GM12878 (cell line): ENCODE measurements around the gene PRR12. TPM values are rescaled to one million over a fixed set of nuclear protein-coding genes. Genes with fewer than 3 reads are reported as not detected.

Experiments used
- ATAC-seq: fragments of 200-7000 bp; cut with Tn5 transposase; 3 replicates; pipeline ENCODE4 v1.9.1; 2020; ENCODE audit warnings: mild to moderate bottlenecking, moderate library complexity
- BruUV-seq: library from RNA; stranded (reverse); fragments of 400-500 nt; replicated peaks from 2 replicates; lab custom pipeline; 2021; lab: Mats Ljungman, UMichigan
- CTCF ChIA-PET: fragments of 300-600 bp; sonication (Branson Sonifier 250); formaldehyde crosslinking; extraction: SDS; loops from one replicate; lab custom pipeline; 2021; ENCODE audit warnings: inconsistent platforms; lab: Yijun Ruan, JAX
- POLR2A ChIA-PET: fragments of 350-600 bp; formaldehyde crosslinking; extraction: SDS; loops from one replicate; lab custom pipeline; 2021; ENCODE audit warnings: inconsistent platforms; lab: Charles Lee
- RAD21 ChIA-PET: fragments of 300-600 bp; sonication (Branson Sonifier 250); formaldehyde crosslinking; loops from one replicate; lab custom pipeline; 2023; ENCODE audit warnings: antibody characterized with exemption; ENCODE audit not compliant: unreplicated experiment; lab: Charles Lee
- SMC1A ChIA-PET: fragments of 300-600 bp; sonication (Branson Sonifier 250); formaldehyde crosslinking; loops from one replicate; lab custom pipeline; 2023; ENCODE audit not compliant: unreplicated experiment, uncharacterized antibody; lab: Charles Lee
- DNase-seq: peaks from one replicate; pipeline ENCODE4 v3.0.0-alpha.2; 2011; ENCODE audit warnings: low read depth, low spot score
- FAIRE-seq: peaks from 3 replicates; lab custom pipeline; 2011; peaks lifted over from hg19 to GRCh38; lab: Jason Lieb, UNC
- H2AFZ ChIP-seq: 2 replicates; pipeline ENCODE4 v1.6.0; 2011; ENCODE audit warnings: low read depth, low read length, control low read depth; ENCODE audit not compliant: control insufficient read depth
- H3K27ac ChIP-seq: 2 replicates; pipeline ENCODE4 v1.5.1; 2011; ENCODE audit warnings: control low read depth; ENCODE audit not compliant: control insufficient read depth, insufficient read depth
- H3K27me3 ChIP-seq, 2 experiments: replicated peaks in 1 of 2; 2 replicates each; pipeline versions ENCODE4 v1.6.0 to v1.6.1; 2011; ENCODE audit warnings: low read length in 1 of 2; ENCODE audit not compliant: control insufficient read depth in 2 of 2, insufficient read depth in 2 of 2
- H3K36me3 ChIP-seq, 2 experiments: 2 replicates each; pipeline ENCODE4 v1.5.1; 2011; ENCODE audit warnings: low read length in 1 of 2; ENCODE audit not compliant: control insufficient read depth in 2 of 2, insufficient read depth in 2 of 2
- H3K4me1 ChIP-seq: 2 replicates; pipeline ENCODE4 v1.6.1; 2011; ENCODE audit warnings: mild to moderate bottlenecking, low read length, moderate library complexity, mixed read lengths; ENCODE audit not compliant: control insufficient read depth, insufficient read depth
- H3K4me2 ChIP-seq: 2 replicates; pipeline ENCODE4 v1.6.0; 2011; ENCODE audit warnings: control low read depth; ENCODE audit not compliant: control insufficient read depth, insufficient read depth
- H3K4me3 ChIP-seq: fragments of 200-600 bp; sonication (generic); 2 replicates; pipeline ENCODE4 v1.5.1; 2016
- H3K79me2 ChIP-seq: 2 replicates; pipeline ENCODE4 v1.6.0; 2011; ENCODE audit warnings: low read length; ENCODE audit not compliant: control insufficient read depth, insufficient read depth
- H3K9ac ChIP-seq: 2 replicates; pipeline ENCODE4 v1.8.0; 2011; ENCODE audit warnings: low read length, control low read depth, mixed read lengths; ENCODE audit not compliant: control insufficient read depth, insufficient read depth
- H3K9me3 ChIP-seq: replicated peaks from 3 replicates; pipeline ENCODE4 v1.5.1; 2011; ENCODE audit warnings: mild to moderate bottlenecking, low read length; ENCODE audit not compliant: control insufficient read depth, insufficient read depth
- H4K20me1 ChIP-seq: 2 replicates; pipeline ENCODE4 v1.6.0; 2011; ENCODE audit not compliant: control insufficient read depth, insufficient read depth
- BCL11A ChIP-seq: IDR thresholded peaks from 2 replicates; pipeline ENCODE4 v1.6.1; 2011; ENCODE audit warnings: low read depth, low read length
- BRCA1 ChIP-seq: IDR thresholded peaks from 2 replicates; pipeline ENCODE4 v1.6.1; 2011; ENCODE audit warnings: low read depth, low read length, improper control_type of control experiment
- CBX3 ChIP-seq: fragments of 200-600 bp; sonication (generic); IDR thresholded peaks from 2 replicates; pipeline ENCODE4 v1.6.1; 2016; ENCODE audit warnings: low read depth, borderline replicate concordance
- CREM ChIP-seq: IDR thresholded peaks from 2 replicates; pipeline ENCODE4 v1.6.1; 2014; ENCODE audit warnings: antibody characterized with exemption, low read depth
- ESRRA ChIP-seq: IDR thresholded peaks from 2 replicates; pipeline ENCODE4 v1.6.1; 2012; ENCODE audit warnings: mild to moderate bottlenecking, low read length, improper control_type of control experiment
- MYB ChIP-seq: fragments of 150-350 bp; IDR thresholded peaks from 2 replicates; pipeline ENCODE4 v1.6.1; 2014; ENCODE audit warnings: mild to moderate bottlenecking, low read depth, low read length, borderline replicate concordance
- PAX5 ChIP-seq: IDR thresholded peaks from 2 replicates; pipeline ENCODE4 v1.6.1; 2011; ENCODE audit warnings: low read depth, low read length, borderline replicate concordance
- POU2F2 ChIP-seq: IDR thresholded peaks from 3 replicates; pipeline ENCODE4 v1.6.1; 2011; ENCODE audit warnings: low read depth, mild to moderate bottlenecking, low read length, borderline replicate concordance
- RB1 ChIP-seq: fragments of 450-650 bp; formaldehyde crosslinking; IDR thresholded peaks from 2 replicates; pipeline ENCODE4 v1.6.1; 2017; ENCODE audit warnings: mild to moderate bottlenecking, borderline replicate concordance
- SPI1 ChIP-seq: IDR thresholded peaks from 2 replicates; pipeline ENCODE4 v1.6.1; 2011; ENCODE audit warnings: low read depth, mild to moderate bottlenecking, low read length, moderate library complexity, borderline replicate concordance; ENCODE audit not compliant: insufficient read depth
- TCF12 ChIP-seq: IDR thresholded peaks from 2 replicates; pipeline ENCODE4 v1.6.1; 2011; ENCODE audit warnings: low read depth, mild to moderate bottlenecking, low read length
- TCF3 ChIP-seq: IDR thresholded peaks from 2 replicates; pipeline ENCODE4 v1.6.1; 2012; ENCODE audit warnings: low read depth, mild to moderate bottlenecking, low read length, borderline replicate concordance; ENCODE audit not compliant: insufficient read depth
- WRNIP1 ChIP-seq: IDR thresholded peaks from 2 replicates; pipeline ENCODE4 v1.6.1; 2011; ENCODE audit warnings: low read depth, low read length, improper control_type of control experiment, borderline replicate concordance
- WGBS: methylation state at CpG from one replicate; pipeline ENCODE4 v1.1.6; 2016; ENCODE audit warnings: low lambda C conversion rate; ENCODE audit not compliant: insufficient replicate concordance, insufficient coverage; ENCODE audit errors: missing lambda C conversion rate; 5-methylcytosine and 5-hydroxymethylcytosine counted together
- in situ Hi-C: fragments of 300-500 bp; cut with MboI; formaldehyde crosslinking; loops from 9 replicates; pipeline ENCODE4 v1.14.3; 2018; ENCODE audit warnings: mixed read lengths
- intact Hi-C: fragments of 100-400 bp; cut with micrococcal nuclease; formaldehyde crosslinking; loops from one replicate; pipeline ENCODE4 v1.14.2; 2022; ENCODE audit not compliant: unreplicated experiment
- polyA plus RNA-seq, 11 experiments: library from polyadenylated mRNA; depleted of rRNA in 4 of 11; unstranded in 6 of 11; stranded (reverse) in 5 of 11; fragments of >200 nt; fragmentation: Nextera tagmentation in 4 of 11; fragmentation: Illumina TruSeq in 1 of 11; extraction: Ambion mirVana in 4 of 11; extraction: Trizol in 1 of 11; gene quantifications; 1 replicate in 1 of 11; 2 replicates in 10 of 11; pipeline versions ENCODE4 v1.2.1 to v1.2.3, GENCODE V29; 2011 to 2016; ENCODE audit warnings: inconsistent platforms in 2 of 11, missing spikeins in 2 of 11, low read depth in 1 of 11
- total RNA-seq, 4 experiments: library from RNA; depleted of rRNA in 3 of 4; stranded (reverse); fragments of >200 nt in 3 of 4; fragmentation: Illumina TruSeq in 1 of 4; extraction: Trizol in 1 of 4; gene quantifications; 2 replicates each; pipeline versions ENCODE4 v1.2.1 to v1.2.3, GENCODE V29; 2013 to 2021
- TF ChIP-seq, protein P1 (sequence below): fragments of 450-650 bp; IDR thresholded peaks from 2 replicates; pipeline ENCODE4 v1.6.1; 2016; ENCODE audit warnings: mild to moderate bottlenecking
- TF ChIP-seq, protein P2 (sequence below): fragments of 450-650 bp; formaldehyde crosslinking; IDR thresholded peaks from 2 replicates; pipeline ENCODE4 v1.5.0; 2022; ENCODE audit warnings: mild to moderate bottlenecking, missing genetic modification characterization
- TF ChIP-seq, protein P3 (sequence below): IDR thresholded peaks from 2 replicates; pipeline ENCODE4 v1.6.1; 2012; ENCODE audit warnings: low read depth, low read length, improper control_type of control experiment

PRR12 gene
- total and polyA plus RNA-seq, 10 of the 15 experiments (the other 5 are each of a cell fraction or from before 2014, with no cell fraction given): 0.02 to 25.3 (median 1.6) TPM

DNA sequence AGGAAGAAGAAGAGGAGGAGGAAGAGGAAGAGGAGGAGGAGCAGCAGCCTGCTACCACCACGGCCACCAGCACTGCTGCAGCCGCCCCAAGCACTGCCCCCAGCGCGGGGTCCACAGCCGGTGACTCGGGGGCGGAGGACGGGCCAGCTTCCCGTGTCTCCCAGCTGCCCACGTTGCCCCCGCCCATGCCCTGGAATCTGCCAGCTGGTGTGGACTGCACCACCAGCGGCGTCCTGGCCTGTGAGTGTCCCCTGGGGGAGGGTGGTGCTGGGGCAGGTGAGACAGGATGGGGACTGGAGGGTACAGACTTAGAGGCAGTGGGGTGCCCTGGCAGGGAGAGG, 62.5 kb downstream of the PRR12 start:
- H3K9ac ChIP-seq: no peak overlapping the region
- 94% methylated on average over 13 of the region's 13 CpGs for WGBS
- H4K20me1 ChIP-seq: no peaks in the 10 kb centered on the region
- H2AFZ ChIP-seq: no peak overlapping the region
- FAIRE-seq: no peak
- ChIA-PET POLR2A (no interaction called here), SMC1A (no interaction called here), CTCF (no interaction called here), RAD21 (no interaction called here)
- in situ Hi-C loops: no loop called here
- no peak for ATAC-seq
- no peaks in the 10 kb centered on the region for H3K79me2 ChIP-seq
- no peaks in the 10 kb centered on the region for H3K4me1 ChIP-seq
- no peak for DNase-seq
- H3K36me3 ChIP-seq: peaks cover 0 to 26% of the 10 kb centered on the region in 2 experiments; a peak in 3 of 4 replicates
- no peak overlapping the region for H3K4me2 ChIP-seq
- TF ChIP-seq TCF3: no peak
- no peak for TF ChIP-seq SPI1
- TF ChIP-seq, protein P1, sequence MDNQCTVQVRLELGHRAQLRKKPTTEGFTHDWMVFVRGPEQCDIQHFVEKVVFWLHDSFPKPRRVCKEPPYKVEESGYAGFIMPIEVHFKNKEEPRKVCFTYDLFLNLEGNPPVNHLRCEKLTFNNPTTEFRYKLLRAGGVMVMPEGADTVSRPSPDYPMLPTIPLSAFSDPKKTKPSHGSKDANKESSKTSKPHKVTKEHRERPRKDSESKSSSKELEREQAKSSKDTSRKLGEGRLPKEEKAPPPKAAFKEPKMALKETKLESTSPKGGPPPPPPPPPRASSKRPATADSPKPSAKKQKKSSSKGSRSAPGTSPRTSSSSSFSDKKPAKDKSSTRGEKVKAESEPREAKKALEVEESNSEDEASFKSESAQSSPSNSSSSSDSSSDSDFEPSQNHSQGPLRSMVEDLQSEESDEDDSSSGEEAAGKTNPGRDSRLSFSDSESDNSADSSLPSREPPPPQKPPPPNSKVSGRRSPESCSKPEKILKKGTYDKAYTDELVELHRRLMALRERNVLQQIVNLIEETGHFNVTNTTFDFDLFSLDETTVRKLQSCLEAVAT: no peak
- no peak for TF ChIP-seq RB1
- TF ChIP-seq POU2F2: no peak
- TF ChIP-seq, protein P2, sequence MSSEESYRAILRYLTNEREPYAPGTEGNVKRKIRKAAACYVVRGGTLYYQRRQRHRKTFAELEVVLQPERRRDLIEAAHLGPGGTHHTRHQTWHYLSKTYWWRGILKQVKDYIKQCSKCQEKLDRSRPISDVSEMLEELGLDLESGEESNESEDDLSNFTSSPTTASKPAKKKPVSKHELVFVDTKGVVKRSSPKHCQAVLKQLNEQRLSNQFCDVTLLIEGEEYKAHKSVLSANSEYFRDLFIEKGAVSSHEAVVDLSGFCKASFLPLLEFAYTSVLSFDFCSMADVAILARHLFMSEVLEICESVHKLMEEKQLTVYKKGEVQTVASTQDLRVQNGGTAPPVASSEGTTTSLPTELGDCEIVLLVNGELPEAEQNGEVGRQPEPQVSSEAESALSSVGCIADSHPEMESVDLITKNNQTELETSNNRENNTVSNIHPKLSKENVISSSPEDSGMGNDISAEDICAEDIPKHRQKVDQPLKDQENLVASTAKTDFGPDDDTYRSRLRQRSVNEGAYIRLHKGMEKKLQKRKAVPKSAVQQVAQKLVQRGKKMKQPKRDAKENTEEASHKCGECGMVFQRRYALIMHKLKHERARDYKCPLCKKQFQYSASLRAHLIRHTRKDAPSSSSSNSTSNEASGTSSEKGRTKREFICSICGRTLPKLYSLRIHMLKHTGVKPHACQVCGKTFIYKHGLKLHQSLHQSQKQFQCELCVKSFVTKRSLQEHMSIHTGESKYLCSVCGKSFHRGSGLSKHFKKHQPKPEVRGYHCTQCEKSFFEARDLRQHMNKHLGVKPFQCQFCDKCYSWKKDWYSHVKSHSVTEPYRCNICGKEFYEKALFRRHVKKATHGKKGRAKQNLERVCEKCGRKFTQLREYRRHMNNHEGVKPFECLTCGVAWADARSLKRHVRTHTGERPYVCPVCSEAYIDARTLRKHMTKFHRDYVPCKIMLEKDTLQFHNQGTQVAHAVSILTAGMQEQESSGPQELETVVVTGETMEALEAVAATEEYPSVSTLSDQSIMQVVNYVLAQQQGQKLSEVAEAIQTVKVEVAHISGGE (CRISPR knock-in tag): no peak
- no peak for TF ChIP-seq MYB
- TF ChIP-seq TCF12: no peak
- no peak for TF ChIP-seq WRNIP1
- TF ChIP-seq BRCA1: no peak
- TF ChIP-seq CREM: no peak
- TF ChIP-seq, protein P3, sequence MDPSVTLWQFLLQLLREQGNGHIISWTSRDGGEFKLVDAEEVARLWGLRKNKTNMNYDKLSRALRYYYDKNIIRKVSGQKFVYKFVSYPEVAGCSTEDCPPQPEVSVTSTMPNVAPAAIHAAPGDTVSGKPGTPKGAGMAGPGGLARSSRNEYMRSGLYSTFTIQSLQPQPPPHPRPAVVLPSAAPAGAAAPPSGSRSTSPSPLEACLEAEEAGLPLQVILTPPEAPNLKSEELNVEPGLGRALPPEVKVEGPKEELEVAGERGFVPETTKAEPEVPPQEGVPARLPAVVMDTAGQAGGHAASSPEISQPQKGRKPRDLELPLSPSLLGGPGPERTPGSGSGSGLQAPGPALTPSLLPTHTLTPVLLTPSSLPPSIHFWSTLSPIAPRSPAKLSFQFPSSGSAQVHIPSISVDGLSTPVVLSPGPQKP: no peak
- no peak for TF ChIP-seq BCL11A
- no peak for TF ChIP-seq PAX5
- TF ChIP-seq ESRRA: no peak
- no peak for TF ChIP-seq CBX3
- intact Hi-C loops: no loop called here
- no peak overlapping the region for H3K4me3 ChIP-seq
- no peak overlapping the region for H3K27ac ChIP-seq
- no peaks in the 10 kb centered on the region for H3K27me3 ChIP-seq
- BruUV-seq: no TSS peak
- H3K9me3 ChIP-seq: no peaks in the 10 kb centered on the region
